Neural crest cell (in vitro differentiated cells): ENCODE measurements around the gene SLC25A38. TPM values are rescaled to one million over a fixed set of nuclear protein-coding genes. Genes with fewer than 3 reads are reported as not detected.

Experiments
- DNase-seq: peaks from one replicate; pipeline ENCODE4 v3.0.0; 2021; ENCODE audit warnings: low read depth, mixed read lengths, low spot score
- H3K27ac Mint-ChIP-seq: one replicate; pipeline ENCODE4 v1.8.0; 2021; ENCODE audit warnings: mild to moderate bottlenecking, mixed read lengths; ENCODE audit not compliant: unreplicated experiment
- H3K27me3 Mint-ChIP-seq: 2 replicates; pipeline ENCODE4 v1.8.0; 2021; ENCODE audit warnings: low read depth, mild to moderate bottlenecking, mixed read lengths
- H3K36me3 Mint-ChIP-seq: 2 replicates; pipeline ENCODE4 v1.8.0; 2021; ENCODE audit warnings: low read depth, mild to moderate bottlenecking, mixed read lengths
- H3K4me1 Mint-ChIP-seq: 2 replicates; pipeline ENCODE4 v1.8.0; 2021; ENCODE audit warnings: mixed read lengths
- H3K4me3 Mint-ChIP-seq: one replicate; pipeline ENCODE4 v1.8.0; 2021; ENCODE audit warnings: mild to moderate bottlenecking, mixed read lengths
- H3K9me3 Mint-ChIP-seq: 2 replicates; pipeline ENCODE4 v1.8.0; 2021; ENCODE audit warnings: mixed read lengths
- CTCF ChIP-seq: fragments of 200-600 bp; sonication (generic); conservative IDR thresholded peaks from 2 replicates; pipeline ENCODE4 v1.5.0; 2021; ENCODE audit warnings: antibody characterized with exemption, mild to moderate bottlenecking
- long read RNA-seq: library from polyadenylated mRNA; unstranded; transcript quantifications from one replicate; pipeline ENCODE4 v2.0.0, GENCODE V29; 2020
- total RNA-seq: library from RNA; stranded (reverse); gene quantifications from 2 replicates; pipeline ENCODE4 v1.2.1, GENCODE V29; 2021

The SLC25A38 gene, protein sequence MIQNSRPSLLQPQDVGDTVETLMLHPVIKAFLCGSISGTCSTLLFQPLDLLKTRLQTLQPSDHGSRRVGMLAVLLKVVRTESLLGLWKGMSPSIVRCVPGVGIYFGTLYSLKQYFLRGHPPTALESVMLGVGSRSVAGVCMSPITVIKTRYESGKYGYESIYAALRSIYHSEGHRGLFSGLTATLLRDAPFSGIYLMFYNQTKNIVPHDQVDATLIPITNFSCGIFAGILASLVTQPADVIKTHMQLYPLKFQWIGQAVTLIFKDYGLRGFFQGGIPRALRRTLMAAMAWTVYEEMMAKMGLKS
- 26.6 and 28.4 TPM in 2 replicates for total RNA-seq
- long read RNA-seq, transcript SLC25A38-201 (7 exons, 2,147 nt), result major isoform, 95 of 107 reads
- long read RNA-seq, partial matches to known transcripts, result 1 of 107 reads
- long read RNA-seq, other reads (novel, unspliced or antisense), result 11 of 107 reads

DNA sequence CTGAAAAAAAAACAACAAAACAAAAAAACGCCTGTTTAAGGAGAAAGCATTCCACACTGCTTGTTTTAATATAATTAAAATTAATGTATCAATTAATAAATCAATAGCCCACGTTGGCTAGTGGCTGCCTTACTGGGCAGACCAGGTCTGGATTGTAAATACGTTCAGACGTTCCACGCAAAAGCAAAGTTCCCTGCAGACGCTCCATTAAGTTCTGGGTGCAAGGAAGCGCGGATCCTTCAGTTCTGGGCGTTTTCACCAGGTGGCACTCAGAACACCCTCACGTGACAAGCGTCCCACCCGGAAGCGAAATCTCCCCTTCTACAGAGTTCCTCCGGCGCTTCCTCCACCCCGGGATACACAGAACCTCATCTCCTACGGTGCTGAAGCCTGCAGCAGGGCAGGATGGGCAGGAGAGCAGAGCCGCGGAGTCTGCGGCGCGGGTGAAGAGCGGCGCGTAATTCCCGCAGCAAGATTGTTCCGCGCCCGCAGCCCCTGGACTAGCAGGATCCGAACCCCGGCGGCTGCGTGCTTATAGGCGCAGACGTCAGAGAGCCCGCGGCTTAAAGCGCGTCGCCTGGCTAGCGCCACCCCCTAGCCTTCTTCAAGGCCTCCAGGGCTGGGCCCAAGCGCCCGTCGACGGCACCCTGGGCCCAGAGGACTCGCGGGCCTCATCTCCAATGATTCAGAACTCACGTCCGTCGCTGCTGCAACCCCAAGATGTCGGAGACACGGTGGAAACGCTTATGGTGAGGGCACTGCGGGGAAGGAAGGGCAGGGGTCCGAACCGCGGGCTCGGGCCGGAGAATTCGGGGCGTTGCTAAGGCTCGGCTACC is at the start of gene SLC25A38:
TSS of gene SLC25A38 (plus strand) at position 326 of the 836 bp plus-strand sequence. CDS start at position 681, 355 bp downstream.
- Mint-ChIP-seq H3K4me3 (peak within 1 kb of the TSS; percentile 98), H3K27me3 (no peaks in the 10 kb centered on the region), H3K27ac (peak within 1 kb of the TSS; percentile 98), H3K9me3 (no peaks in the 10 kb centered on the region), H3K4me1 (peaks cover 12% of the 10 kb centered on the region), H3K36me3 (no peaks in the 10 kb centered on the region)
- peak; percentile 56 for DNase-seq
- peak; percentile 38 for TF ChIP-seq CTCF

- no peak overlapping the region for H3K27ac Mint-ChIP-seq
- peaks cover 2% of the 10 kb centered on the region for H3K9me3 Mint-ChIP-seq
- H3K36me3 Mint-ChIP-seq, result no peaks in the 10 kb centered on the region
- no peaks in the 10 kb centered on the region for H3K27me3 Mint-ChIP-seq
- TF ChIP-seq CTCF, result no peak
- DNase-seq, result no peak
- no peaks in the 10 kb centered on the region for H3K4me1 Mint-ChIP-seq
- no peak overlapping the region for H3K4me3 Mint-ChIP-seq
These were observed 49.6 kb upstream of the SLC25A38 start for GRCh38 chr3:39333607-39334006.

DNA sequence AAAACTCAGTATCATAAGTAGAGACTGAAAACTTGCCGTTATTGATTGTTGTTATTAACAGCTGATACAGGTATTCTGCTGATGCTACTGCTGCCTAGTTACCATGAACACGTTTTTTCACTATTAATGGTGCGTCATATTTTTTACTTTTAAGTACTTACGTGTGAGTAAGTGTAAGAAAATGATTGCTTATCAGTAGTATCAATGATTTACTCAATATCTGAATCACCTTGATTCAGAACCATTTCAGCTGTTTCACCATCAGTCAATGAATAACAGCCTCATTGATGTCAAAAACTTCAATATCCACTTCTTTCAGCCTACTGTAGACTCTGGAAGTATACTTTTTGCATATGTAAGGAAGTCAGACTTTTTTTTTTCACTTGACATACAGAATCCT is 49.0 kb upstream of the SLC25A38 start:
- no peak for TF ChIP-seq CTCF
- no peak for DNase-seq
- H3K27ac Mint-ChIP-seq, result no peak overlapping the region
- H3K27me3 Mint-ChIP-seq, result no peaks in the 10 kb centered on the region
- H3K4me3 Mint-ChIP-seq, result no peak overlapping the region
- H3K36me3 Mint-ChIP-seq, result no peaks in the 10 kb centered on the region
- no peaks in the 10 kb centered on the region for H3K4me1 Mint-ChIP-seq
- H3K9me3 Mint-ChIP-seq, result peaks cover 2% of the 10 kb centered on the region

DNA sequence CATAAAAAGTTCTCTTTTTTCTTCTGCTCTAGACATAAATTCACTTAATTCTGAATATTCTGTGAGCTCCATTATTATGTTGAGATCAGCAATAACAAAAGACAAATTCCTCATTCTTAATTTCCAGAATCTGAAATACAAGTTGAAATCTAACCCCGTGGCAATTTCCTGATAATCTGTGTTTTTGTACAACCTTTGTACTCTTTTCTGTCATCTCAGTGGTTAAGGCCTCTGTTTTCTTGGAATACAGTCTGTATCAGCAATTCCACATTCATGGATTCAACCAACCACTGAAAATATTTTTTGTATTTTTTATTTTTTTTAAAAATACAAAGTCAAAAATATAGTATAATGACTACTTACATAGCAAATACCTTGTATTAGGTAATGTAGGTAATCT is 45.0 kb upstream of the SLC25A38 start:
- no peaks in the 10 kb centered on the region for H3K36me3 Mint-ChIP-seq
- H3K27me3 Mint-ChIP-seq, result peaks cover 10% of the 10 kb centered on the region
- H3K27ac Mint-ChIP-seq, result no peak overlapping the region

More for the DNA sequence above, 45.0 kb upstream of the SLC25A38 start:
- no peak for DNase-seq
- H3K4me3 Mint-ChIP-seq, result no peak overlapping the region
- no peak for TF ChIP-seq CTCF
- H3K9me3 Mint-ChIP-seq, result peaks cover 2% of the 10 kb centered on the region
- no peaks in the 10 kb centered on the region for H3K4me1 Mint-ChIP-seq
